NCI-H510A treated with DMSO at 0.1 percent for 48 hours (cell line): ENCODE measurements around the gene AIFM1.
A peak's percentile ranks its signal among the peaks of the same experiment; 100 is the strongest.

ENCODE experiments used
- DNase-seq: peaks from one replicate; lab custom pipeline; 2025; lab: John Stamatoyannopoulos, UW

Gene AIFM1

GRCh38 chrX:130165703-130166502 is at the start of gene AIFM1:
Gene AIFM1, minus strand, starts transcription at chrX:130165841. Its CDS starts 185 bp downstream, at chrX:130165656.
- peak; percentile 98 for DNase-seq

DNA sequence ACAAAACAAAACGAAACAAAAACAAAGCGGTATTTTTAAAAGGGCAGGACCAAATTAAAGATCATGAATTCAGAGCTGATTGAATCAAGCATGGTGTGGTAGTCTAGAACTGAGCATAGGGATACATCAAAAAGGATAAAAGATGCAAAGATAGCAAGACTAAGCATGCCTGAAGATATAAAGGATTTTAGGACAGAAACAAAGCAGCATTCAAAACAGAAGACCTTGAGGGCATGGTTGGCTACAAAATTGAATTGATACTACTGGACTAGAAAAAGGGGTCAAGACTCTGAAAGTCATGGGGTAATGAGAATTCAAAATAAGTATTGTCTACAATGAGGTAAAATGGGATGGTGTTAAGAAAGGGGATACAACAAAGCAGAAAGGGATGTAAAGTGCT is 47.7 kb upstream of the AIFM1 start:
- DNase-seq = no peak

- no peak for DNase-seq
These were observed 46.7 kb upstream of the AIFM1 start for GRCh38 chrX:130212371-130212770.

DNA sequence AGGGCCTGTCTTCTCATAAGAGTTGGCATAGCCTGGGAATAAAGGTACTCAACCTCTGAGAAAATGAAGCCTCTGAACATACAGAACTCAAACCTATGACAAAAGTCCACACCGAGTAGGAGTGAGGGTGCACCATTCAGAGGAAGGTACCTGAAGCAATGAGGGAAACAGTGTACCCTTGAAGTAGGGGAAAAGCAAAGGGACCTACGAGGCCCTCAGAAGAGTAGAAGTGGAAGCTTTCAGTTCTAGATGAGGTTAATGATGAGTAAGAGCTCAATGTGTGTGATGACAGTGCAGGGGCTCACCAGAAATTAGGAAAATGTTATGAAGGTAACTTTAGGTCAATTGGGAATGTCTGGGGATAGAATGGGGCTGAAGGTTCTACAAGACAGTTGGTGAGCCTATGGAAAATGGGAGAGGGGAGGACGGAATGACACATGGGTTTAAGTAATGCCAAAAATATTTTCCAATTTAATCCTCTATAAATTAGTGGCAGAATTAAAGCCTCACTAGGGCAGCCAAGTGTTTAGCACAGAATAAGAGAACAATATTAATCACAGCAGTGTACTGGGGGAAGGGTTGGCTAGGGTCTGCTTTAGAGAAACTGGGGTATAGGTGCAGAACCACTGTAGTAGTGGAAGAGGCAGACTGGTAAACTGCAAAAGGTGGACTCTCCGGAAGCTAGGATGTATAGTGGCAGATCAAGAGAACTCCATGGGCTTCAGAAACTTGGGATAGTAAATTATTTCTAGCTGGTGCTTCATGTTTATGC is 46.0 kb upstream of the AIFM1 start:
- no peak for DNase-seq

- DNase-seq = no peak
These were observed 39.0 kb upstream of the AIFM1 start for GRCh38 chrX:130204647-130205046.

DNA sequence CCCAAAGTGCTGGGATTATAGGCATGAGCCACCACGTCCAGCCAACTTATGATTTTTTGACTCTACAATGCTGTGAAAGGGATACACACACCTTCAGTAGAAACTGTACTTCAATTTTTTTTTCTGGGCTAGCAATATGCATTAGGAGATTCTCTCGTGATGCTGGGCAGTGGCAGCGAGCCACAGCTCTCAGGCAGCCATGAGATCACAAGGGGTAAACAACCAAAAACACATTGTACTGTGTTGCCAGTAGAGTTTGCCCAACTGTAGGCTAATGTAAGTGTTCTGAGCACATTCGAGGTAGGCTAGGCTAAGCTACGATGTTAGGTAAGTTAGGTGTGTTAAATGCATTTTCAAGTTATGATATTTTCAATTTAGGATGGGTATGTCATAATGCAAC is 31.8 kb upstream of the AIFM1 start:
- no peak for DNase-seq

GRCh38 chrX:130196466-130196865 is 30.8 kb upstream of the AIFM1 start:
- DNase-seq = no peak

DNA sequence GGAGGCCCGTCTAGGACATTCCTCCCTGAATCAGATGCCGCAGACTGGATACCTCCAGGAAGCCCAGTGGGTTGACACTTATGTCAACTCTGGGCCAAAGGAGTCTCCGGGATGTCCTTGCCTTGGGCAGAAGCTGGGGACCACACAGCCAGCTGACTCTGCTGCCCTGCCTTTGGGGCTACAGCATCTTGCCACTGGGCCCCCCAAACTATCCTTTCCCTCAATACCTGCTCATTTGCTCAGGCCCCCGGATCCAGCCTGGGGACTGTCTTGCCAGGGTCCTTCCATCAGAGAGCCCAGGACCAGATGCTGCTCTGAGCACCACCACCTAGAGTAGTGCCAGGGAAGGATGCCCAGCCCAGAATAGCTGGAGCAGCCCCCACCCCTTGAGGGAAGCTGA is 25.2 kb upstream of the AIFM1 start:
- no peak for DNase-seq

- no peak for DNase-seq
These were observed 21.0 kb upstream of the AIFM1 start for GRCh38 chrX:130186651-130187050.

GRCh38 chrX:130184857-130185256 is 19.2 kb upstream of the AIFM1 start:
- DNase-seq = no peak

DNA sequence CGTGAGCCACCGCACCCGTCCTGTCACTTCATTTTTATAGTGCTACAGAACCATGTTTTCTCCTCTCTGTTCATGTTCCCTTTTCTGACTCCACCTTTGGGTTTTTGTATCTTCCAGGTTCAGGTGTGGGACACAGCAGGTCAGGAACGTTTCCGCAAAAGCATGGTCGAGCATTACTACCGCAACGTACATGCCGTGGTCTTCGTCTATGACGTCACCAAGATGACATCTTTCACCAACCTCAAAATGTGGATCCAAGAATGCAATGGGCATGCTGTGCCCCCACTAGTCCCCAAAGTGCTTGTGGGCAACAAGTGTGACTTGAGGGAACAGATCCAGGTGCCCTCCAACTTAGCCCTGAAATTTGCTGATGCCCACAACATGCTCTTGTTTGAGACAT is 18.5 kb upstream of the AIFM1 start:
- no peak for DNase-seq

GRCh38 chrX:130179579-130180215 is 14.1 kb upstream of the AIFM1 start:
- no peak for DNase-seq

DNA sequence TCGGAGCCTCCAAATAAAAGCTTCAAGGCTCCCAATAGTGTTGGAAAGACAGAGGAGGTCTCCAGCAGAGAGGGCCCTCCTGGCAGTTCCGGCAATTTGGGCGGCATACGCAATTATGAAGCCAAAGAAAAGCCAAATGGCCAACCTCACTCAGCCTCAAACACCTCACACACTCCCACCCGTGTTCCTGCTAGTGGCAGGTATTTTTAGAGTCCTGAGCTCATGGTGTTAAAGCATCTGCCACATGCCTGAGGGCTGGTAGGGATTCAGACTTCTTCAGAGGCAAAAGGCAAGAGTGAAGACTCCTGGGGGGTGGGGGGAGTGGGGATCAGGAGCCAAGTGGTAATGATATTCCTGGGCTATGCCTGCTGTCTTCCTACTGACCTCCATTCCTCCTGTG is 13.5 kb upstream of the AIFM1 start:
- no peak for DNase-seq

GRCh38 chrX:130176942-130177341 is 11.3 kb upstream of the AIFM1 start:
- no peak for DNase-seq

- DNase-seq = no peak
These were observed 10.7 kb upstream of the AIFM1 start for GRCh38 chrX:130176354-130176776.

DNA sequence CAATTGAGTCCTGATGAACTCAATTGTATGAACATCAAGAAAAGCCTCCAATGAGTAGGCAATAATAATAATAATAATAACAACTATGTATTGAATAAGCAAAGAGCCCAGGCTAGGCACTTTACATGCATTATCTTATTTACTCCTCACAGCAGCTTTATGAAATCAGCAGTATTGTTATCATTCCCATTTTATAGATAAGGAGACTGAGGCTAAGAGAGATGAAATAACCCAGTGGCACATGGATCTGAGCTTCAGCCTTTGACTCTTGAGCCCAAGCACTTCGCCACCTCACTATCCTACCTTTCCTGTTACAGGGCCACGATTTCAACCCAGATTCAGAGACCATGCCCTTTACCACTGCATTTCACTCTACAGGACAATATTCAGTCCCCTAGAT is 9.3 kb upstream of the AIFM1 start:
- no peak for DNase-seq

GRCh38 chrX:130174045-130174704 is 8.5 kb upstream of the AIFM1 start:
- no peak for DNase-seq

DNA sequence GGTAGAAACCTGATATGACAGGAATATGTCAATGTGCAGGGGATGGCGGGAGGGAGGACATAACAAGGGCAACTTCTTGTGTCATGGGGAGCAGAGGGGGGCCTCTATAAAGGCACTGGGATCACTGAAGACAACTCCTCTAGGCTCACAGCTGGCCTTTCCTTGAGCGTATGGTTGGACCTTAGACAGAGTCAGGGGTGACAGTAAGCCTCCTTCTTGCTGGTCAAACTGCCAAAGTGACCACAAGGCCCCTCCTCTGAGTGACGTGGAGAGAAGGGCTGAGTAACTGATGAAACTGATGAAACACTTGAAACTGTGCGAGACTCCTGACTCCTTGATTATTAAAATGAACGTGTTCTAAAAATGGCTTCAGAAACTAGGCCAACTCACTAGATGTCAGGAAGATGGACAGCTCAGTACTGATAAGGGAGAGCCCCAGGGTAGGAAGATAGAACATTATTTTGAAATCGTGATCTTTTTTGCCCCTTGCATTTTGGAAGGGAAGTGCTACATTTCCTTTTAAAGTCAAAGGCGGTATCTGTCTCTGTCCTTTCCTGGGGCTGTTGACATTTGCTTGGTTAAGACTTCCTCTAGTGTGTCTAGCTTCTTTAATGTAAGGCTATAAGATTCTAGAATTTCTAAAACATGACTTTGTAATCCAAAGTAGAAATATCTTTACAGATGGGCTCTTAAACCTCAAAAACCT is 7.7 kb upstream of the AIFM1 start:
- DNase-seq = no peak

DNA sequence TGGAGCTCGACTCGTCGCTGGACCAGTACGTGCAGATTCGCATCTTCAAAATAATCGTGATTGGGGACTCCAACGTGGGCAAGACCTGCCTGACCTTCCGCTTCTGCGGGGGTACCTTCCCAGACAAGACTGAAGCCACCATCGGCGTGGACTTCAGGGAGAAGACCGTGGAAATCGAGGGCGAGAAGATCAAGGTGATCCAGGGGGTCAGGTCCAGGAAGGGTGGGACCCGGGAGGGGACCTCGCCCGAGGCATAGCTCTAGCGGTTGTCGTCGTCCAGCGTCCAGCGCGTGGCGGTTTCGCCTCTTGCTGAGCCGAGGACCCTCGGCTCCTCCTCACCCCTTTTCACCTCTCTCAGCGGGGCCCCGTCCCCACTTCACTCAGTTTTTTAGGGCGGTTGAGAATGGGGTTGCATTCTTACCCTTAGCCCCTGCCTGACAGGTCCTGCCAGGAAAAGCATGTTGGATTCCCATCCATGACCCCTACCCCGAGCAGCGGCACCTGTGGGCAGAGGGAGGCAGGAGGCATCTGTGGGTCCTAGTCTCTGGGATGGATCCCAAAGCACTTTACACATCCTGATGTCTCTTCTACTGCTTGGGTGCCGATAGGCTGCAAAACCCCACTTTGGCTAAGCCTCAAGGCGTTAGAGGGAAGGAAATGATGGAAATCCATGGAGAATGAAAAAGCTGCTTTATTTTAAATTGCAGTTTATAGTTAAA is 6.6 kb upstream of the AIFM1 start:
- DNase-seq = no peak

GRCh38 chrX:130171446-130172126 is 5.9 kb upstream of the AIFM1 start, which contains the start of gene RAB33A:
Gene RAB33A, plus strand, starts transcription at chrX:130171962. Its CDS starts 101 bp downstream, at chrX:130172063.
- DNase-seq = peak; percentile 40
